ENCODE measurements around the gene ZNF184. TPM values are rescaled to one million over a fixed set of nuclear protein-coding genes. Genes with fewer than 3 reads are reported as not detected.
A peak's percentile ranks its signal among the peaks of the same experiment; 100 is the strongest.

The ZNF184 gene
- total and polyA plus RNA-seq, 9 of the 15 experiments (the other 6 are each of a cell fraction or from before 2014, with no cell fraction given) = 7.6 to 22.2 (median 12.8) TPM

GRCh38 chr6:27495386-27496135 is 22.7 kb upstream of the ZNF184 start (continued):
- TF ChIP-seq HOXB6 (CRISPR knock-in tag; IDR thresholded peaks at IDR 0.05; ENCODE audit: borderline replicate concordance) = no peak
- no peak for TF ChIP-seq NR2C2 (CRISPR knock-in tag; IDR thresholded peaks at IDR 0.05)
- TF ChIP-seq NR2C2 (tag; IDR thresholded peaks at IDR 0.05) = no peak
- peak; percentile 88 for TF ChIP-seq ZKSCAN1 (IDR thresholded peaks at IDR 0.05; ENCODE audit: low read depth, low read length)
- TF ChIP-seq PHB2 (IDR thresholded peaks at IDR 0.05; ENCODE audit: low read depth) = no peak
- peak in 1 of 2 experiments; percentile 78 for TF ChIP-seq NCOA2 (IDR thresholded peaks at IDR 0.05; ENCODE audit: partially characterized antibody in 2 of 2)
- TF ChIP-seq SLC30A9 (CRISPR knock-in tag; IDR thresholded peaks at IDR 0.05) = no peak
- TF ChIP-seq ZBTB8A (IDR thresholded peaks at IDR 0.05; ENCODE audit: partially characterized antibody) = peak; percentile 50
- TF ChIP-seq MXD1 (CRISPR knock-in tag; IDR thresholded peaks at IDR 0.05; ENCODE audit: borderline replicate concordance, poor library complexity, severe bottlenecking) = no peak
- TF ChIP-seq ILF3 (IDR thresholded peaks at IDR 0.05; ENCODE audit: borderline replicate concordance) = peak; percentile 13; the same call in 1 of the 2 replicates
- no peak for TF ChIP-seq ZNF584 (CRISPR knock-in tag; IDR thresholded peaks at IDR 0.05; ENCODE audit: low read depth)
- TF ChIP-seq CEBPB (tag; IDR thresholded peaks at IDR 0.05) = peak; percentile 51; the same call in 1 of the 2 replicates
- TF ChIP-seq RBM25 (IDR thresholded peaks at IDR 0.05; ENCODE audit: low read depth, low read length, severe bottlenecking) = no peak
- TF ChIP-seq NBN (IDR thresholded peaks at IDR 0.05; ENCODE audit: low read depth) = peak; percentile 96
- no peak for TF ChIP-seq SFPQ (IDR thresholded peaks at IDR 0.05; ENCODE audit: low read depth, low read length)
- peak; percentile 87 for TF ChIP-seq TOE1 (IDR thresholded peaks at IDR 0.05; ENCODE audit: borderline replicate concordance)
- no peak for TF ChIP-seq TOE1 (CRISPR knock-in tag; IDR thresholded peaks at IDR 0.05; ENCODE audit: borderline replicate concordance, low read depth)
- 0 out of 2 replicates have a peak, but pooled peaks have one; percentile 22 for TF ChIP-seq ZBTB9 (CRISPR knock-in tag; IDR thresholded peaks at IDR 0.05)
- TF ChIP-seq NEUROD1 (IDR thresholded peaks at IDR 0.05; ENCODE audit: borderline replicate concordance, low read depth, low read length, partially characterized antibody) = no peak
- TF ChIP-seq DMBX1 (CRISPR knock-in tag; IDR thresholded peaks at IDR 0.05; ENCODE audit: borderline replicate concordance) = no peak
- TF ChIP-seq TEAD2 (tag; IDR thresholded peaks at IDR 0.05) = no peak
- no peak for TF ChIP-seq CTCFL (IDR thresholded peaks at IDR 0.05; ENCODE audit: borderline replicate concordance, insufficient read depth, low read depth, low read length, poor library complexity, severe bottlenecking)

Measured in K562 (cell line).